A673 (cell line): ENCODE measurements around the gene EFNA5.

ENCODE experiments used
- EZH2 ChIP-seq: fragments of 200-600 bp; sonication (generic); IDR thresholded peaks from 2 replicates; pipeline ENCODE4 v1.6.1; 2017; ENCODE audit warnings: borderline replicate concordance, low read depth, mild to moderate bottlenecking, mixed read lengths, antibody characterized with exemption, low read length; ENCODE audit not compliant: poor library complexity, severe bottlenecking
- TF ChIP-seq, protein P1 (sequence below): fragments of 300-800, 200-600 bp; sonication (generic); conservative IDR thresholded peaks from 2 replicates; pipeline ENCODE4 v1.5.1; 2017; ENCODE audit warnings: low read depth, mild to moderate bottlenecking, antibody characterized with exemption, low read length, moderate library complexity, mixed read lengths

DNA sequence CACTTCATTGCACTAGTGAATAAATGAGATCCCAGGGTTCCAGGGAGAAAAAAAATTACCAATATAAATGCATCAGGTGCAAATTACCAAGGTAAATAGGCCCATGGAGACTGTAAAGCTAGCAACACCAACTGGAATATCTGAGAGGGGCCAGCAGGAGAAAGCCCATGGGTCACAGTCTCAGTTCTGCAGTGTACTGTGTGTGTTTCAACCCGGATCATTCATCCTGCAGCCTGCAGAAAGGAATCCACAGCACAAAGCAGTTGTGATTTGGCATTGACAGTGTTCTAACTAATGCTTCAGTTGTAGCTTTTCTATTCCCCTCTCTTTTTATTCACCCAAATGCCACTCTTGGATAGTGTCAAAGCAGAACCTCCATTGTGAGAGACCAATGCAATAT lies 171.0 kb downstream of the EFNA5 start:
- no peak for TF ChIP-seq EZH2
- TF ChIP-seq, protein P1, sequence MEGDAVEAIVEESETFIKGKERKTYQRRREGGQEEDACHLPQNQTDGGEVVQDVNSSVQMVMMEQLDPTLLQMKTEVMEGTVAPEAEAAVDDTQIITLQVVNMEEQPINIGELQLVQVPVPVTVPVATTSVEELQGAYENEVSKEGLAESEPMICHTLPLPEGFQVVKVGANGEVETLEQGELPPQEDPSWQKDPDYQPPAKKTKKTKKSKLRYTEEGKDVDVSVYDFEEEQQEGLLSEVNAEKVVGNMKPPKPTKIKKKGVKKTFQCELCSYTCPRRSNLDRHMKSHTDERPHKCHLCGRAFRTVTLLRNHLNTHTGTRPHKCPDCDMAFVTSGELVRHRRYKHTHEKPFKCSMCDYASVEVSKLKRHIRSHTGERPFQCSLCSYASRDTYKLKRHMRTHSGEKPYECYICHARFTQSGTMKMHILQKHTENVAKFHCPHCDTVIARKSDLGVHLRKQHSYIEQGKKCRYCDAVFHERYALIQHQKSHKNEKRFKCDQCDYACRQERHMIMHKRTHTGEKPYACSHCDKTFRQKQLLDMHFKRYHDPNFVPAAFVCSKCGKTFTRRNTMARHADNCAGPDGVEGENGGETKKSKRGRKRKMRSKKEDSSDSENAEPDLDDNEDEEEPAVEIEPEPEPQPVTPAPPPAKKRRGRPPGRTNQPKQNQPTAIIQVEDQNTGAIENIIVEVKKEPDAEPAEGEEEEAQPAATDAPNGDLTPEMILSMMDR = no peak
